Thymus (tissue), 11 donors: ENCODE data around the gene PDS5B. TPM values are rescaled to one million over a fixed set of nuclear protein-coding genes. Genes with fewer than 3 reads are reported as not detected.

Experiments used
- DNase-seq, 9 donors: peaks; one replicate each; pipeline ENCODE4 v3.0.0-alpha.2; 2013; ENCODE audit warnings: low spot score in 9 of 9, low read depth in 6 of 9, missing footprints in 1 of 9
- H3K27ac ChIP-seq, 2 donors: one replicate each; pipeline ENCODE4 v1.5.1; 2013; ENCODE audit warnings: control low read depth in 1 of 2, low read depth in 1 of 2, low read length in 1 of 2, mild to moderate bottlenecking in 1 of 2, moderate library complexity in 1 of 2
- H3K27me3 ChIP-seq, 2 donors: one replicate each; pipeline ENCODE4 v1.5.1; 2013; ENCODE audit warnings: low read length in 1 of 2; ENCODE audit not compliant: control insufficient read depth in 2 of 2, insufficient read depth in 1 of 2
- H3K36me3 ChIP-seq, 2 donors: one replicate each; pipeline ENCODE4 v1.5.1; 2013; ENCODE audit warnings: low read length in 1 of 2, mild to moderate bottlenecking in 1 of 2, moderate library complexity in 1 of 2; ENCODE audit not compliant: control insufficient read depth in 2 of 2, insufficient read depth in 2 of 2
- H3K4me1 ChIP-seq, 2 donors: one replicate each; pipeline ENCODE4 v1.5.1; 2013; ENCODE audit warnings: low read length in 2 of 2; ENCODE audit not compliant: control insufficient read depth in 2 of 2, insufficient read depth in 2 of 2
- H3K4me3 ChIP-seq, 2 donors: one replicate each; pipeline ENCODE4 v1.5.1; 2013; ENCODE audit warnings: low read length in 2 of 2, control low read depth in 1 of 2, mild to moderate bottlenecking in 1 of 2
- H3K9me3 ChIP-seq, 2 donors: one replicate each; pipeline ENCODE4 v1.5.1; 2013; ENCODE audit warnings: low read length in 1 of 2, mild to moderate bottlenecking in 1 of 2; ENCODE audit not compliant: control insufficient read depth in 2 of 2, insufficient read depth in 1 of 2
- WGBS: extraction: QIAGEN DNeasy Blood & Tissue Kit; methylation state at CpG from one replicate; pipeline ENCODE4 v1.1.7; 2013; 5-methylcytosine and 5-hydroxymethylcytosine counted together
- polyA plus RNA-seq: library from polyadenylated mRNA; stranded (reverse); fragments of 200-250 nt; gene quantifications from one replicate; pipeline ENCODE4 v1.2.3, GENCODE V29; 2013
- total RNA-seq: library from RNA; stranded (reverse); fragments of 120-200 nt; gene quantifications from one replicate; pipeline ENCODE4 v1.2.4, GENCODE V29; 2013
- donor health status: healthy.

PDS5B gene
- total and polyA plus RNA-seq, 2 donors, result 12.8 to 37.2 TPM

DNA sequence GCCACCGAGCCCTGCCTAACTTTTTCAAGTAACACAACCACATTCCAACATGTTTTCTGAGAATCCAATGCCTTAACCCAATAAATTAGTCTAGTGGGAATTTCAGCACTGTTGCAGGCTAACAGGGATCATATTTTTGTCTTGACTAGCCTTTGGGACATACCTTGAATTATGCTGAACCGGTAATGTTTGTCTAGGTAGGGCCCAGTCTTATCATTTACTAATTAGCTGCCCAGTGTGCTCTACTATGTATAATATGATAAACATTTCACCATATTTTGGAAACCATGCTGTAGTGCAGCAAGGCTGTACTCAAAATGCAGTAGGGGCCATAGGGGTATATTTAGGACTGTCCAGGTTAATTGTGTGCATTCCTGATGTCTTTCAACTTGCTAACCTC lies 3.3 kb upstream of the PDS5B start:
- Histone ChIP-seq H3K36me3 (no peaks in the 10 kb centered on the region), H3K4me1 (peaks cover 2 to 4% of the 10 kb centered on the region in 2 donors), H3K4me3 (no peak overlapping the region), H3K27ac (no peak overlapping the region), H3K27me3 (no peaks in the 10 kb centered on the region), H3K9me3 (peaks cover 0 to 3% of the 10 kb centered on the region in 2 donors)
- no peak for DNase-seq
- WGBS, result 95% methylated on average over 2 of the region's 2 CpGs

- peak overlapping the region in 1 of 2 donors; percentile 25 for H3K27ac ChIP-seq
- H3K4me1 ChIP-seq, result peaks cover 5 to 9% of the 10 kb centered on the region in 2 donors
- H3K36me3 ChIP-seq, result no peaks in the 10 kb centered on the region
- 5% methylated on average over 8 of the region's 8 CpGs for WGBS
- H3K4me3 ChIP-seq, result peak overlapping the region; percentile 60 to 100
- no peaks in the 10 kb centered on the region for H3K9me3 ChIP-seq
- H3K27me3 ChIP-seq, result no peaks in the 10 kb centered on the region
- DNase-seq, result peak in 4 of 9 donors; percentile 7 to 35 (median 16)
These were observed 637 bp upstream of the PDS5B start for GRCh38 chr13:32585550-32586079.

GRCh38 chr13:32587011-32587810 lies 959 bp downstream of the PDS5B start:
- WGBS, result under 1% methylated on average over 74 of the region's 74 CpGs

GRCh38 chr13:32587811-32588170 lies 1.5 kb downstream of the PDS5B start:
- Histone ChIP-seq H3K4me1 (peaks cover 5 to 9% of the 10 kb centered on the region in 2 donors), H3K27me3 (no peaks in the 10 kb centered on the region), H3K4me3 (peak overlapping the region; percentile 81 to 100), H3K9me3 (no peaks in the 10 kb centered on the region), H3K27ac (peak overlapping the region in 1 of 2 donors; percentile 87), H3K36me3 (no peaks in the 10 kb centered on the region)
- 3% methylated on average over 8 of the region's 8 CpGs for WGBS
- DNase-seq, result no peak

More at GRCh38 chr13:32587011-32587810, 959 bp downstream of the PDS5B start:
- peaks cover 5 to 9% of the 10 kb centered on the region in 2 donors for H3K4me1 ChIP-seq
- DNase-seq, result peak in 6 of 9 donors; percentile 29 to 75 (median 52)
- no peaks in the 10 kb centered on the region for H3K9me3 ChIP-seq
- peak overlapping the region; percentile 87 to 97 for H3K27ac ChIP-seq
- H3K4me3 ChIP-seq, result peak overlapping the region; percentile 81 to 100
- H3K27me3 ChIP-seq, result no peaks in the 10 kb centered on the region
- H3K36me3 ChIP-seq, result no peaks in the 10 kb centered on the region

DNA sequence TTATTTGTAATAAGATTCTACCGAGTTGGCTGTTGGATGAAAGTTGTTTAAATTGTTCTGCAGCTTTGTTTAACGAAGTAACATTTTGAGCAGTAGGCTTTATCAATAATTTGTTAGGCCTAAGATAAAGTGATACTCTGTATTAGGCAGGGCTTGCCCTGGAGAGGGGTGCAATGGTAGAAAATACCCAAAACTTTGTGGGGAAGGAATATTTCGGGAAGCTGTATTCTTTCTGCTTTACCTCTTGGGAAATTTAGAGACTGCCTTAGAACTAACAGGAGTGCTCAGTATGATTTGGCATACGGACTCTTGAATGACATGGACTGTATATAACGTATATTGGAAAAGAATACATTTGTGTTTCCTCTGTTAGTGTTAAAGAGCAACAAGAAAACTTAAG lies 2.5 kb downstream of the PDS5B start:
- no peaks in the 10 kb centered on the region for H3K36me3 ChIP-seq
- H3K27me3 ChIP-seq, result no peaks in the 10 kb centered on the region
- H3K9me3 ChIP-seq, result no peaks in the 10 kb centered on the region
- DNase-seq, result peak in 1 of 9 donors; percentile 6
- WGBS, result 83% methylated on average over 5 of the region's 5 CpGs
- peaks cover 5 to 9% of the 10 kb centered on the region in 2 donors for H3K4me1 ChIP-seq
- H3K27ac ChIP-seq, result no peak overlapping the region
- H3K4me3 ChIP-seq, result peak overlapping the region in 1 of 2 donors; percentile 2

GRCh38 chr13:32589471-32589870 lies 3.2 kb downstream of the PDS5B start:
- WGBS, result 98% methylated on average over 8 of the region's 8 CpGs
- Histone ChIP-seq H3K4me3 (no peak overlapping the region), H3K9me3 (no peaks in the 10 kb centered on the region), H3K27ac (no peak overlapping the region), H3K36me3 (no peaks in the 10 kb centered on the region), H3K27me3 (no peaks in the 10 kb centered on the region), H3K4me1 (peaks cover 5 to 9% of the 10 kb centered on the region in 2 donors)
- DNase-seq, result no peak

DNA sequence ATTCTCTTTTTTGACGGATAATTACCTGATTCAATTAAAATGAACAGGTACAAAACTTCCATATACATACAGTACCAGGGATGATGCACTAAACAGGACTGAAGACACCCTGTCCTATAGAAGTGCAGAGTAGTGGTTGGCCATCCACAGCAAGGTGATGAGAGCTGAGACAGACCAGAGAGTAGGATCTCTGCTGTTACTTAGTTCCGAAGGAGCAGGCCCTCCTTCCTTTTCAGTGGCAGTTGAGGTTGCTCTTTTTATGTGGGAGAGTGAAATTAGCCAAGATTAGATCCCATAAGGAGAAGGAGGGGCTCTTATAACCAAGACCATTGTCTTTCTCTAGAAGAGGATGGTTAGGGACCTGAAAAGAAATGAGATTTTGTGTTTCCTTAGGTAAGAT lies 4.0 kb downstream of the PDS5B start:
- H3K27ac ChIP-seq, result no peak overlapping the region
- no peak for DNase-seq
- H3K4me3 ChIP-seq, result no peak overlapping the region
- H3K9me3 ChIP-seq, result no peaks in the 10 kb centered on the region
- H3K27me3 ChIP-seq, result no peaks in the 10 kb centered on the region
- 72% methylated on average over 2 of the region's 2 CpGs for WGBS
- peaks cover 5 to 9% of the 10 kb centered on the region in 2 donors for H3K4me1 ChIP-seq
- no peaks in the 10 kb centered on the region for H3K36me3 ChIP-seq

DNA sequence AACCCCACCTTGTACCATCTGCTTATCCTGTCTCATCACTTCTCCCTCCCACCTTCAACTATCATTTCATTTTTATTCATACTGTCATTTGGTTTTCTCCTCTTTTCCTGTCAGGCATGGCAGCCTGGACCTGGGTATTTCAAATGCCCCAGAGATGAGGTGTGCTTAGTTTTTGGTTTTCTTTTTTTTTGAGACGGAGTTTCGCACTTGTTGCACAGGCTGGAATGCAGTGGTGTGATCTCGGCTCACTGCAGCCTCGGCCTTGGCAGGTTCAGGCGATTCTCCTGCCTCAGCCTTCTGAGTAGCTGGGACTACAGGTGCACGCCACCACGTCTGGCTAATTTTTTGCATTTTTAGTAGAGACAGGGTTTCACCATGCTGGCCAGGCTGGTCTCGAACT lies 5.8 kb downstream of the PDS5B start:
- 97% methylated on average over 8 of the region's 8 CpGs for WGBS
- Histone ChIP-seq H3K4me3 (no peak overlapping the region), H3K27ac (no peak overlapping the region), H3K27me3 (no peaks in the 10 kb centered on the region), H3K9me3 (no peaks in the 10 kb centered on the region), H3K4me1 (peaks cover 3 to 5% of the 10 kb centered on the region in 2 donors), H3K36me3 (peaks cover 0 to 2% of the 10 kb centered on the region in 2 donors)
- DNase-seq, result no peak

- peaks cover 0 to 2% of the 10 kb centered on the region in 2 donors for H3K36me3 ChIP-seq
- DNase-seq, result no peak
- no peak overlapping the region for H3K4me3 ChIP-seq
- no peaks in the 10 kb centered on the region for H3K27me3 ChIP-seq
- H3K27ac ChIP-seq, result no peak overlapping the region
- H3K4me1 ChIP-seq, result peaks cover 3% of the 10 kb centered on the region in 2 donors
- H3K9me3 ChIP-seq, result peaks cover 0 to 15% of the 10 kb centered on the region in 2 donors
These were observed 8.0 kb downstream of the PDS5B start for GRCh38 chr13:32594157-32594738.
